GM19035 (cell line): ENCODE results near the gene FADD.

Source experiments
- ATAC-seq: cut with Tn5 transposase; IDR thresholded peaks from one replicate; pipeline ENCODE4 v1.9.1; 2021; ENCODE audit not compliant: unreplicated experiment

Gene FADD

DNA sequence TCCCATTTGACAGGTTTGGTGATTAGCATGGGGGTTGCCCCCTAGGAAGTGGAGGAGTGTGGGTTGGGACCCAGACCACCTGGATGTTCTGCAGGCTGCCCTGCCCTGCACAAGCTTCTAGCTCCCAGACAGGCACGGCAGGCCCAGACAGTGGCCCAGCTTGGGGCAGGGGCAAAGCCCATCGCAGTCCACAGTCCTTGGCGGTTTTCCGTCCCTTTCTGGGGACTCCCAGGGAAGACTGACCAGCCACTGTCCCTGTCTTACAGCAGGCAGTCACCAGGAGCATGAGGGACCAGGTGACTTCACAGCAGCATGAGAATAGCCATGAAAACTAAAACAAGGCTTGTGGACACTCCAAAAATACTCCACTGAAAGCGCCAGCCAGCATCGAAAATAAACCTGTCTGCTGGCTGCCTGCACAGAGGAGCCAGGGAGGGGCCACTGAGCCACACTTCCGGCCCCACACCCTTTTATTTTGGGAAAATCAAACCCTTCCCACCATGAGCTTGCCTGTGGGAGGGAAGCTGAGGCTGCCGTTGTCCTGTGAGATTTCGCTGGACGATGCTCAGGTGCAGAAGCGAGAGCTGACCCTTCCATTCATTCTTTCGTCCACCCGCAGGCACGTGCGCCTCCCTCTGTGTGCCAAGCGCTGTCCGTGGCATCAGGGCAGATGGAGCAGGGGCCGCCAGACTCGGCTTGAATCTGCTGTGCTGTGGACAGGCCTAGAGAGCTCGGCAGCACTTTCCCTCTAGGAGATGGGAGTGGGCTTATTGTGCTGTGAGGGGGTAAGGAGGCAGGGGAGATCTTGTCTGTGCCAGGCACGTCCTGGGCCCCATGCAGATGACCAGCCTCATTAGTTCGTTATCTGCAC is 28.0 kb downstream of the FADD start:
- no peak for ATAC-seq

DNA sequence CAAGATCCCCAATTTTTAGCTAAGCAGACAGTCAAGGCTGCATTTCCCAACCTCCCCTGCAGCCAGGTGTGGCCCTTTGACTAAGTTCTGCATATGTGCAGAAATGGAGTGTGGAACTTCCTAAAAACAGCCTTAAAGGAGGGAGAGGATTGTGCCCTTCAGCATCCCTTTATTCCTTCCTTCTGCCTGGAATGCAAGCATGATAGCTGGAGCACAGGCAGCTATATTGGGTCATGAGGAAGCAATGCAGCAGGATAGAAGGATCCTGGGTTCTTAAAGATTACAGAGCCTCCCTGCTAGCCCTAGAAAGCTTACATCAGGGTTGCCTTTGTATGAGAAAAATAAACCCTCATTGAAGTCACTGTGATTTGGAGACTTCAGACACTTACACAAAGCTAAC is 29.9 kb downstream of the FADD start:
- ATAC-seq: no peak

- ATAC-seq: no peak
Observed at GRCh38 chr11:70233511-70233934, 30.4 kb downstream of the FADD start.

- ATAC-seq: no peak
Observed at GRCh38 chr11:70233962-70234361, 30.9 kb downstream of the FADD start.

- ATAC-seq: no peak
Observed at GRCh38 chr11:70240337-70240736, 37.2 kb downstream of the FADD start.

- ATAC-seq: no peak
Observed at GRCh38 chr11:70241709-70242108, 38.6 kb downstream of the FADD start.

DNA sequence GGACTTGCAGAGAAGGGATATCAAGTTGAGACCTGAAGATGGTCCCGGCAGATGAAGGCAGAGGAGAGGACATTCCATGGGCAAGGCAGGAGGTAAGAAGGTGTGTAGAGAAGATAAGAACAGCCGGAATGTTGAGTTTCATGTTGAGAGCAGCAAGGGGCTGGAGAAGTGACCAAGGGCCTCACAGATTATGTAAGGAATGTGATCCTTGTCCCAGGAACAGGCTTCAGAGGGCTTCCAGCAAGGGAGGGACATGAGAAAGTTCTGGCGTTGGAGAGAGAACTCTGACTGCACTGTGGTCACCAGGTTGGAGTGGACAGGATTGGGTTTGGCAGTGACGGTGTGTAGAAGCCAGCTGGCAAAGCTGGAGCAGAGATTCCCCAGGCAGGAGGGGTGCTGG is 39.8 kb downstream of the FADD start:
- ATAC-seq: no peak

- no peak for ATAC-seq
Observed at GRCh38 chr11:70243912-70244652, 41.0 kb downstream of the FADD start.

DNA sequence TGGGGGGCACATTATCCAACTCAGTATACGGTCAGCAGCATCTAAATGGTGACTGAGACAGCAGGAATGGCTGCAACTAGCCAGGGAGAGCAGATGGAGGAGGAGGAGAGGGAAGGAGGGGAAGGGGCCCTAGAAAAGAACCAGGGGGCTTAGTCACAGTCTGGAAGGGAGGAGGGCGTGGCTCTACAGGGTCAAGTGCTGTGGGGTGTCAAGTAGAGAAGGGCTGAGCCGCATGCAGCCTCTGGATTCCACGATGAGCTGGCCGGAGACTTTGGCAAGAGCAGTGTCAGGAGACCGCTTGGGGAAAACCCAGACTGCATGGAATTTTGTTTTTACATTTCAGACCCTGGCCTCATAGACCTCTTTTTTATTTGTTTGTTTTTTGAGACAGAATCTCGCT is 41.6 kb downstream of the FADD start:
- no peak for ATAC-seq

GRCh38 chr11:70246196-70246595 is 43.1 kb downstream of the FADD start:
- ATAC-seq: no peak

DNA sequence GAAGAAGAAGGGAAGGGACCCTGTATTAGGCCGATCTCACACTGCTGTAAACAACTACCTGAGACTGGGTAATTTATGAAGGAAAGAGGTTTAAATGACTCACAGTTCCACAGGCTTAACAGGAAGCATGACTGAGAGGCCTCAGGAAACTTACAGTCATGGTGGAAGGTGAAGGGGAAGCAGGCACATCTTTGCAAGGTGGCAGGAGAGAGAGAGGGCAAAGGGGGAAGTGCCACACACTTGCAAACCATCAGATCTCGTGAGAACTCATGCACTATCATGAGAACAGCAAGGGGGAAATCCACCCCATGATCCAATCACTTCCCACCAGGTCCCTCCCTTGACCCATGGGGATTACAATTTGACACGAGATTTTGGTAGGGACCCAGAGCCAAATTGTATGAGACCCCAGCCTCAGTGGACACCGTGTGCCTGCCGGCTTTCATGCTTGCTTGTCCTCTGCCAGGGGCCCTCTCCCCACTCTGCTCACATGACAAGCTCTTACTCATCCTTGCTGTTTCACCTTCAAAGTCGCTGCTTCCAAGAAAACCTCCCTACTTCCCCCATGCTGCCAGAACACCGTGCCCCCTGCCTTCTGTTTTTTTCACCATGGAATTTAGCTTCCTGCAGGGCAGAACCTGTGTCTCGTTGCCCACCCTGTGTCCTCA is 44.1 kb downstream of the FADD start:
- ATAC-seq: no peak

DNA sequence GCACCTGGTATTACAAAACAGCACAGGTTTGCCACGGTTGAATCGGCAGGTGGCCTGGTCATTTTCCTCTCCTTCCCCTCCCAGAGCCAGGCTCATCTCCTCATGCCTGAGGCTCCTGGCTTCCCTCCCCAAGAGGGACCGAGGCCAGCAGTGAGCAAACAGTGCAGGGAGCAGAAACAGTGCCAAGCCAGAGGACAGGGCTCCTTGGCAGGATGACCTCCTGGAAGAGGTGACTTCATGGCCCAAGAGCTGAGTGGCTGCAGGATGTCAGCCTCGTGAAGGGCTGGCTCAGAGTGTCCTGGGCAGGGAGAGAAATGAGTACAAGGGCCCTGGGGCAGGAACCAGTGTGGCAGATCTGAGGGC is 44.6 kb downstream of the FADD start:
- ATAC-seq: no peak

DNA sequence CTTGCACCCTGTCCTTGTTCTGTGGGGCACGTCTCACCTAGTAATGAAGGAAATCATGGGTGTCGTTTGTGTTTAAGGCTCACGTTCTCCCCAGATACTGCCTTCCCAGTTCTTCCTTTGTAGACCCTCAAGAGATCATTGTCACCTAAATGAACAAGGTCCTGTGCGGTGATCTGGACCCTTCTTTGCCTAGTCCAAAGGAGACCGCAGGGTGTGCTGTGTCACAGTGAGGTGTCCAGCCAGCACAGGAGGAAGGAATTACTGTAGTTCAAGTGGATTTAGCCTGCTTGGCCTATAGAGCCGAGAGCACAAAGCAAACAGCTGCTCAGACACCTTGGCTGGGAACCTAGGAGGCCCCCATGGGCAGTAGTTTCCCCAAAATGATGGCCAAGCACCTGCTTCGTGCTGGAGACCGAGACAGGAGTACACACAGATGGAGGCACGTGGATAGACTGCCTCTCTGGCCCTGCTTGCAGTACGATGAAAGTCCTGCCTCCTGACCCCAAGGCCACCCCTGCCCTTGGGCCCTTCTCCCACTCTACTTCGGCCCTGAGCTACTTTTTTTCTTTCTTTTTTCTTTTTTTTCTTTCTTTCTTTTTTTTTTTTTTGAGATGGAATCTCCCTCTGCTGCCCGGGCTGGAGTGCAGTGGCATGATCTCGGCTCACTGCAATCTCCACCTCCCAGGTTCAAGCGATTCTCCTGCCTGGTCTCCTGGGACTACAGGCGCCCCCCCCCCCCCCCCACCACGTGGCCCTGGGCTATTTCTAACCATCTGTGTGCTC is 48.0 kb downstream of the FADD start:
- ATAC-seq: no peak

DNA sequence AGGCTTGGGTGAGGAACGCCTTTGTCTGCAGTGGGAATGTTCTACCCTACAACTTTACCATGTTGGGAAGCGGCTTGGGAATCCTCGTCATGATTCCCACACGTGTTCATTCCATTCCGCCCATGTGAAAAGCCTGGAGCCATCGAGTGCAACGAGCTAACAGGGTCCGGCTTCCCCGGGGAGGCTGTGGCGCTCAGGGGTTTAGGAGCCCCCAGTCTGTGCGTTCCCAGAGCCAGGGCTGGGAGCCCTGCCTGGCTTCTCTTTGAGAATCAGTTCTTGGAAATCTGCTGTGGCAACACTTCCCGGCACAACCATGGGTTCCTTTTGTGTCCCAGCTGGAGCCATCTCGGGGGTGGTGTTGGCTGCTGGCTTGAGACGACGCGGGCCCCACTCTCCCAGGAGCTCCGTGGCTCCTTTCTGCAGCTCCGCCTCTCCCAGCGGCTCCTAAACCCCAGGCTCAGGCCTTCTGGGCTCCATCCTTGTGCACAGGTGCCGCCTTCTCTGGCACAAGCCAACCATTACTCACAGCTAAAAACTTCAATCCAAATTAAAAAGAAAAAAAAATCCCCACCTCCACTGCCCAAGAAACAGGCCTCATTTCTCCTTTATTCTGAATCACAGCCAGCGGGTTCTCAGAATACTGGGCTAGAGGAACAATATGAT is 48.7 kb downstream of the FADD start:
- no peak for ATAC-seq

- ATAC-seq: no peak
Observed at GRCh38 chr11:70252844-70253243, 49.7 kb downstream of the FADD start.

- no peak for ATAC-seq
Observed at GRCh38 chr11:70255477-70256116, 52.5 kb downstream of the FADD start.
